ENCODE measurements around the gene ITM2A.

The ITM2A gene

DNA sequence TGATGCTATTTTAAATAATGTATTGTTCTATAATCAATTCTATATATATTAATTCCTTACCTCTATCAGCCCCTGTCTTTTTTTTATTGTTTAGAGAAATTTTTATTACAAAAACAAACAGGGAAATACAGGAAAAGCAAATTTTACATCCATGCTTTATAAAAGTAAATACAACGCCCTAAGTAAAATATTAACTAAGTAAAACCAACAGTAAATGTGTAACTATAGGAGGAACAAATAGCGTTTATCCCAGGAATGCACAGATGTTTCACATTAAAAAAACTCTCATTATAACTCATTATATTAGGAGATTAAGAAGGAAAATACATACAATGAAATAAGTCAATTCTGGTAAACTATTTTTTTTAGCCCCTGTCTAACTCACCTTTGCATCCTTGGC, 8.2 kb upstream of the ITM2A start (continued):
- TF ChIP-seq PRDM4 (tag by site-specific recombination; IDR thresholded peaks at IDR 0.05) (no peak), ZSCAN5A (tag by site-specific recombination; IDR thresholded peaks at IDR 0.05) (no peak), ZNF221 (tag by site-specific recombination; IDR thresholded peaks at IDR 0.05; ENCODE audit: borderline replicate concordance) (no peak), SP2 (tag by site-specific recombination; IDR thresholded peaks at IDR 0.05) (no peak), ZNF561 (tag by site-specific recombination; IDR thresholded peaks at IDR 0.05; ENCODE audit: borderline replicate concordance) (no peak), ZNF707 (tag by site-specific recombination; IDR thresholded peaks at IDR 0.05) (no peak), ZNF658 (tag by site-specific recombination; IDR thresholded peaks at IDR 0.05) (no peak), ZNF155 (tag by site-specific recombination; IDR thresholded peaks at IDR 0.05) (no peak), ZBTB11 (tag by site-specific recombination; conservative IDR thresholded peaks at IDR 0.05; ENCODE audit: low read depth) (no peak)

- ChIA-PET POLR2A (no interaction called here), CTCF (no interaction called here)
- no peaks in the 10 kb centered on the region for H3K4me1 ChIP-seq (ENCODE audit: control insufficient read depth, insufficient read depth, low read length)
- no peaks in the 10 kb centered on the region; the same call in 1 of the 2 replicates for H3K9me3 ChIP-seq (ENCODE audit: control insufficient read depth, insufficient read depth, low read depth, low read length)
- no peaks in the 10 kb centered on the region for H3K36me3 ChIP-seq (ENCODE audit: control insufficient read depth in 2 of 2, insufficient read depth in 1 of 2, low read length in 2 of 2)
- H3K4me3 ChIP-seq (ENCODE audit: low read depth, low read length): no peak overlapping the region
- no peak overlapping the region for H3K27ac ChIP-seq (ENCODE audit: extremely low read depth, low read depth, low read length)
- no peak for TF ChIP-seq ZNF76 (tag by site-specific recombination; IDR thresholded peaks at IDR 0.05; ENCODE audit: borderline replicate concordance, low read depth)
- TF ChIP-seq KLF17 (tag by site-specific recombination; IDR thresholded peaks at IDR 0.05): no peak
- TF ChIP-seq, protein P1, sequence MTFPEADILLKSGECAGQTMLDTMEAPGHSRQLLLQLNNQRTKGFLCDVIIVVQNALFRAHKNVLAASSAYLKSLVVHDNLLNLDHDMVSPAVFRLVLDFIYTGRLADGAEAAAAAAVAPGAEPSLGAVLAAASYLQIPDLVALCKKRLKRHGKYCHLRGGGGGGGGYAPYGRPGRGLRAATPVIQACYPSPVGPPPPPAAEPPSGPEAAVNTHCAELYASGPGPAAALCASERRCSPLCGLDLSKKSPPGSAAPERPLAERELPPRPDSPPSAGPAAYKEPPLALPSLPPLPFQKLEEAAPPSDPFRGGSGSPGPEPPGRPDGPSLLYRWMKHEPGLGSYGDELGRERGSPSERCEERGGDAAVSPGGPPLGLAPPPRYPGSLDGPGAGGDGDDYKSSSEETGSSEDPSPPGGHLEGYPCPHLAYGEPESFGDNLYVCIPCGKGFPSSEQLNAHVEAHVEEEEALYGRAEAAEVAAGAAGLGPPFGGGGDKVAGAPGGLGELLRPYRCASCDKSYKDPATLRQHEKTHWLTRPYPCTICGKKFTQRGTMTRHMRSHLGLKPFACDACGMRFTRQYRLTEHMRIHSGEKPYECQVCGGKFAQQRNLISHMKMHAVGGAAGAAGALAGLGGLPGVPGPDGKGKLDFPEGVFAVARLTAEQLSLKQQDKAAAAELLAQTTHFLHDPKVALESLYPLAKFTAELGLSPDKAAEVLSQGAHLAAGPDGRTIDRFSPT (tag by site-specific recombination; IDR thresholded peaks at IDR 0.05): no peak
- no peak for TF ChIP-seq KLF10 (tag by site-specific recombination; IDR thresholded peaks at IDR 0.05)
- TF ChIP-seq, protein P2, sequence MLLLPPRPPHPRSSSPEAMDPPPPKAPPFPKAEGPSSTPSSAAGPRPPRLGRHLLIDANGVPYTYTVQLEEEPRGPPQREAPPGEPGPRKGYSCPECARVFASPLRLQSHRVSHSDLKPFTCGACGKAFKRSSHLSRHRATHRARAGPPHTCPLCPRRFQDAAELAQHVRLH (tag by site-specific recombination; IDR thresholded peaks at IDR 0.05): no peak
- no peak for TF ChIP-seq ZNF138 (tag by site-specific recombination; IDR thresholded peaks at IDR 0.05; ENCODE audit: borderline replicate concordance)
- TF ChIP-seq SP2 (tag by site-specific recombination; IDR thresholded peaks at IDR 0.05): no peak
- TF ChIP-seq, protein P3, sequence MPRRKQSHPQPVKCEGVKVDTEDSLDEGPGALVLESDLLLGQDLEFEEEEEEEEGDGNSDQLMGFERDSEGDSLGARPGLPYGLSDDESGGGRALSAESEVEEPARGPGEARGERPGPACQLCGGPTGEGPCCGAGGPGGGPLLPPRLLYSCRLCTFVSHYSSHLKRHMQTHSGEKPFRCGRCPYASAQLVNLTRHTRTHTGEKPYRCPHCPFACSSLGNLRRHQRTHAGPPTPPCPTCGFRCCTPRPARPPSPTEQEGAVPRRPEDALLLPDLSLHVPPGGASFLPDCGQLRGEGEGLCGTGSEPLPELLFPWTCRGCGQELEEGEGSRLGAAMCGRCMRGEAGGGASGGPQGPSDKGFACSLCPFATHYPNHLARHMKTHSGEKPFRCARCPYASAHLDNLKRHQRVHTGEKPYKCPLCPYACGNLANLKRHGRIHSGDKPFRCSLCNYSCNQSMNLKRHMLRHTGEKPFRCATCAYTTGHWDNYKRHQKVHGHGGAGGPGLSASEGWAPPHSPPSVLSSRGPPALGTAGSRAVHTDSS (tag by site-specific recombination; IDR thresholded peaks at IDR 0.05): no peak
- no peak for TF ChIP-seq ZNF223 (tag by site-specific recombination; IDR thresholded peaks at IDR 0.05)
- no peak for TF ChIP-seq ZNF830 (tag by site-specific recombination; IDR thresholded peaks at IDR 0.05; ENCODE audit: low read depth)
- no peak for TF ChIP-seq ZNF792 (tag by site-specific recombination; IDR thresholded peaks at IDR 0.05)
- TF ChIP-seq ZNF776 (tag by site-specific recombination; IDR thresholded peaks at IDR 0.05; ENCODE audit: borderline replicate concordance): no peak
- no peak for TF ChIP-seq ZNF596 (tag by site-specific recombination; IDR thresholded peaks at IDR 0.05)
- TF ChIP-seq, protein P4, sequence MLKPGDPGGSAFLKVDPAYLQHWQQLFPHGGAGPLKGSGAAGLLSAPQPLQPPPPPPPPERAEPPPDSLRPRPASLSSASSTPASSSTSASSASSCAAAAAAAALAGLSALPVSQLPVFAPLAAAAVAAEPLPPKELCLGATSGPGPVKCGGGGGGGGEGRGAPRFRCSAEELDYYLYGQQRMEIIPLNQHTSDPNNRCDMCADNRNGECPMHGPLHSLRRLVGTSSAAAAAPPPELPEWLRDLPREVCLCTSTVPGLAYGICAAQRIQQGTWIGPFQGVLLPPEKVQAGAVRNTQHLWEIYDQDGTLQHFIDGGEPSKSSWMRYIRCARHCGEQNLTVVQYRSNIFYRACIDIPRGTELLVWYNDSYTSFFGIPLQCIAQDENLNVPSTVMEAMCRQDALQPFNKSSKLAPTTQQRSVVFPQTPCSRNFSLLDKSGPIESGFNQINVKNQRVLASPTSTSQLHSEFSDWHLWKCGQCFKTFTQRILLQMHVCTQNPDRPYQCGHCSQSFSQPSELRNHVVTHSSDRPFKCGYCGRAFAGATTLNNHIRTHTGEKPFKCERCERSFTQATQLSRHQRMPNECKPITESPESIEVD (tag by site-specific recombination; IDR thresholded peaks at IDR 0.05): no peak
- TF ChIP-seq ZNF239 (tag by site-specific recombination; IDR thresholded peaks at IDR 0.05): no peak
These were observed 4.5 kb upstream of the ITM2A start for GRCh38 chrX:79371640-79372039.
